GM19043 (cell line): ENCODE results near the gene MOB2.
A peak's percentile ranks its signal among the peaks of the same experiment; 100 is the strongest.

ENCODE experiments used
- ATAC-seq: cut with Tn5 transposase; IDR thresholded peaks from one replicate; pipeline ENCODE4 v1.9.1; 2021; ENCODE audit warnings: low read depth; ENCODE audit not compliant: unreplicated experiment

MOB2 gene

GRCh38 chr11:1486054-1486825 is at the start of gene MOB2:
TSS of gene MOB2 (minus strand) at chr11:1486779. CDS start at chr11:1486556, 223 bp downstream.
- ATAC-seq: no peak

GRCh38 chr11:1534682-1535081 is 48.1 kb upstream of the MOB2 start:
- no peak for ATAC-seq

GRCh38 chr11:1534171-1534570 is 47.6 kb upstream of the MOB2 start:
- ATAC-seq: no peak

GRCh38 chr11:1533342-1533725 is 46.8 kb upstream of the MOB2 start:
- ATAC-seq: no peak

- ATAC-seq: no peak
Measured at GRCh38 chr11:1532606-1533341, 46.2 kb upstream of the MOB2 start.

- no peak for ATAC-seq
Measured at GRCh38 chr11:1532014-1532586, 45.5 kb upstream of the MOB2 start.

- ATAC-seq: no peak
Measured at GRCh38 chr11:1531449-1532013, 45.0 kb upstream of the MOB2 start.

GRCh38 chr11:1530686-1531448 is 44.3 kb upstream of the MOB2 start:
- no peak for ATAC-seq

GRCh38 chr11:1529774-1530173 is 43.2 kb upstream of the MOB2 start:
- no peak for ATAC-seq

GRCh38 chr11:1529286-1529685 is 42.7 kb upstream of the MOB2 start:
- no peak for ATAC-seq

- ATAC-seq: no peak
Measured at GRCh38 chr11:1528710-1529109, 42.1 kb upstream of the MOB2 start.

GRCh38 chr11:1526785-1527184 is 40.2 kb upstream of the MOB2 start:
- no peak for ATAC-seq

- ATAC-seq: no peak
Measured at GRCh38 chr11:1523779-1524178, 37.2 kb upstream of the MOB2 start.

- no peak for ATAC-seq
Measured at GRCh38 chr11:1523077-1523476, 36.5 kb upstream of the MOB2 start.

- ATAC-seq: peak; percentile 21
Measured at GRCh38 chr11:1522081-1522424, 35.5 kb upstream of the MOB2 start.

GRCh38 chr11:1521382-1522080 is 35.0 kb upstream of the MOB2 start:
- ATAC-seq: peak; percentile 80

GRCh38 chr11:1520663-1521267 is 34.2 kb upstream of the MOB2 start:
- no peak for ATAC-seq

- ATAC-seq: no peak
Measured at GRCh38 chr11:1520209-1520662, 33.7 kb upstream of the MOB2 start.
